Astrocyte of the cerebellum (primary cell): Measurements from ENCODE around the gene ASIC5.
"Not testable (repeated sequence)": the region's sequence is repeated elsewhere in the genome, so short reads cannot be mapped to it uniquely, and the experiment has no call there.

Experiments used
- DNase-seq: peaks from one replicate; pipeline ENCODE4 v3.0.0-alpha.2; 2011; ENCODE audit warnings: low read depth
- H3K4me3 ChIP-seq: 2 replicates; pipeline ENCODE4 v1.5.1; 2011; ENCODE audit warnings: mild to moderate bottlenecking, low read depth, low read length, moderate library complexity
- in situ Hi-C: cut with HindIII; loops from 2 replicates; pipeline ENCODE4 v1.10.0; 2017; ENCODE audit warnings: low sequenced_read_pairs
- TF ChIP-seq, protein P1 (sequence below): IDR thresholded peaks from 2 replicates; pipeline ENCODE4 v1.5.1; 2012; ENCODE audit warnings: low read length, low read depth, moderate library complexity, mild to moderate bottlenecking; ENCODE audit errors: missing control alignments

ASIC5 gene

GRCh38 chr4:155799116-155799793 lies 66.8 kb downstream of the ASIC5 start:
- TF ChIP-seq, protein P1, sequence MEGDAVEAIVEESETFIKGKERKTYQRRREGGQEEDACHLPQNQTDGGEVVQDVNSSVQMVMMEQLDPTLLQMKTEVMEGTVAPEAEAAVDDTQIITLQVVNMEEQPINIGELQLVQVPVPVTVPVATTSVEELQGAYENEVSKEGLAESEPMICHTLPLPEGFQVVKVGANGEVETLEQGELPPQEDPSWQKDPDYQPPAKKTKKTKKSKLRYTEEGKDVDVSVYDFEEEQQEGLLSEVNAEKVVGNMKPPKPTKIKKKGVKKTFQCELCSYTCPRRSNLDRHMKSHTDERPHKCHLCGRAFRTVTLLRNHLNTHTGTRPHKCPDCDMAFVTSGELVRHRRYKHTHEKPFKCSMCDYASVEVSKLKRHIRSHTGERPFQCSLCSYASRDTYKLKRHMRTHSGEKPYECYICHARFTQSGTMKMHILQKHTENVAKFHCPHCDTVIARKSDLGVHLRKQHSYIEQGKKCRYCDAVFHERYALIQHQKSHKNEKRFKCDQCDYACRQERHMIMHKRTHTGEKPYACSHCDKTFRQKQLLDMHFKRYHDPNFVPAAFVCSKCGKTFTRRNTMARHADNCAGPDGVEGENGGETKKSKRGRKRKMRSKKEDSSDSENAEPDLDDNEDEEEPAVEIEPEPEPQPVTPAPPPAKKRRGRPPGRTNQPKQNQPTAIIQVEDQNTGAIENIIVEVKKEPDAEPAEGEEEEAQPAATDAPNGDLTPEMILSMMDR: no peak
- in situ Hi-C loops: no loop called here
- DNase-seq: no peak
- no peak overlapping the region for H3K4me3 ChIP-seq

DNA sequence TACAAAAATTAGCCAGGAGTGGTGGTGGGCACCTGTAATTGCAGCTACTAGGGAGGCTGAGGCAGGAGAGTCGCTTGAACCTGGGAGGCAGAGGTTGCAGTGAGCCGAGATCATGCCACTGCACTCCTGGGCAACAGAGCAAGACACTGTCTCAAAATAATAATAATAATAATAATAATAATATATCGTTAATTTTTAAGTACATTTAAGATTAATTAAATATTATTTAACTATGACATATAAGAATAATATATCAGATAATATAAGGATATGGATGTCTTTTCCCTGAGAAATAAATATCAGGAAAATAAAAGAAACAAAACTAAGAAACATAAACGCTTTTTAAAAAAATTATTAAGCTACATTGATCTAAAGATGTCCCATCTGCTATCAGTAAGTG lies 68.5 kb downstream of the ASIC5 start:
- H3K4me3 ChIP-seq, in situ Hi-C loops, DNase-seq: not testable (repeated sequence)

GRCh38 chr4:155795991-155796390 lies 70.1 kb downstream of the ASIC5 start:
- H3K4me3 ChIP-seq: no peak overlapping the region
- TF ChIP-seq, protein P1: peak; percentile 66
- in situ Hi-C loops: no loop called here
- DNase-seq: peak; percentile 60

DNA sequence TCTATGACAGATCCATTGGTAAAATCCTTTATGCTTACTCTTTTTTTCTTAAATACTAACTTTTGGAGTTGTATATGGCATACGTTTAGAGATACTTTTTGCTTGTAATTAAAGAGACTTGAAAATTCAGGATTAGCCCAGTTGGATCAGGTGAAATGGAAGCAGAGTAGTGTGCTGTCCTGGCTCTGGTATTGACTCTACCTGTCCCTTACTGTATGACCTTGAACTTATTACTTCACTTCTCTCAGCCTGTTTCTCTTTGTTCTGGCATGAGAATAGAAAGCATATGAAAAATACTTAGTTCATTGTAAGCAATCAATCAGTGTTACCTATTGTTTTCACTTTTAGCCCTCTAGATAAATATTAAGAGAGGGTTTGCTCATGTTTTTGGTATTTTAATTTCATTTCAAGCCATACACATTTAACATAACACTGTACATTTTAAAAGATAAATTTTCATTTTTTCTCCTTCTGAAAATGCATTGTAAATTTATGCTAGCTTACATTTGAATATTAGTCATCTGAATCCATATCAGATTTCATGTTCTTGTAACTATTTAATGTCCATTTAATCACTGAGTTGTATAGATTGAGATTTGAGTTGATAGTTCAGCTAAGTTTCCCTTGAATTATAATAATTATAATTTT lies 71.4 kb downstream of the ASIC5 start:
- no peak overlapping the region for H3K4me3 ChIP-seq
- TF ChIP-seq, protein P1: no peak
- in situ Hi-C loops: no loop called here
- DNase-seq: no peak

DNA sequence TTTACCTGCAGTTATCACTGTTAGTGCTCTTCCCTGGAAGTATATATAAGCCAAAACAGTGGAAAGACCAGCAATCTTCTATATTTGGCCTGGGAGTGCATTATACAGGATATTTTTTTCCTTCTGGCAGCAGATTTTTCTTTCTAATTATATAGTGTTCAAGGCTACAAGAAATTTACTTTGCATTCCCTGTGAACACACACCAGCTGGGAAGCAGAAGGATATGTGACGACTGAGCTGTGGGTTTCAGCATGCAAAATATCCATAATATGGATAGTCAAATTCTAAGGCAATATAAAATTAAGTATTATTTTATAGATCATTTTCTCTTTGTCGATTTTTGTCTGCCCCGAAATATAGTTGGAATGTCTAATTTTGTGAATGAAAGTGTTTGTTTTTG lies 76.1 kb downstream of the ASIC5 start:
- TF ChIP-seq, protein P1: no peak
- in situ Hi-C loops: no loop called here
- no peak for DNase-seq
- H3K4me3 ChIP-seq: no peak overlapping the region

- no peak overlapping the region for H3K4me3 ChIP-seq
- TF ChIP-seq, protein P1: no peak
- in situ Hi-C loops: no loop called here
Observed at GRCh38 chr4:155789391-155789790, 76.7 kb downstream of the ASIC5 start.

GRCh38 chr4:155787113-155787710 lies 78.9 kb downstream of the ASIC5 start:
- peak; percentile 39 for DNase-seq
- no peak overlapping the region for H3K4me3 ChIP-seq
- in situ Hi-C loops: no loop called here
- TF ChIP-seq, protein P1: peak; percentile 84

More at GRCh38 chr4:155789391-155789790, 76.7 kb downstream of the ASIC5 start:
- DNase-seq: no peak
